ENCODE data around the gene CARD10. TPM values are rescaled to one million over a fixed set of nuclear protein-coding genes. Genes with fewer than 3 reads are reported as not detected.

The CARD10 gene
- total RNA-seq, 1 donor from 2014 or later = 46.7 TPM

DNA sequence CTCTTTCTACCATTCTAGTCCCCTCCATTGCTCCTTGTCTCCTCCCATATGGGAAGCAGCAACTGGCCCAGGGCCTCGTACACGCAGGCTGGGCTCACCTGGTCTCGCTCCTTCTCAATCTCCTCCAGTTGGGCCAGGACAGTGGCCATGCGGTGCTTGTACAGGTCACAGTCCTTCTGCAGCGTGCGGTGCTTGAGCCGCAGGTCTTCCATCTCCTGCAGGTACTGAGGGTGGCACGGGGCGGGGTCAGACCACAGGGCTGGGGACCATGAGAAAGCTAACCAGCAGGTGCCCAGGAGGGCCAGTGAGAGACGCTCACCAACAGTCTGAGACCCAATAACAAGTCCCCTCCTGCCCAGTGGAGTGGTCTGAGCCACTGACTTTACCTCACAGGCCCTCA is 11.5 kb downstream of the CARD10 start:
- H3K27ac Mint-ChIP-seq = peak overlapping the region; percentile 73
- no peak for DNase-seq (ENCODE audit: low spot score, unreplicated experiment)
- H3K4me1 Mint-ChIP-seq (ENCODE audit: low read depth) = peaks cover 44% of the 10 kb centered on the region
- no peaks in the 10 kb centered on the region for H3K27me3 Mint-ChIP-seq
- TF ChIP-seq, protein P1, sequence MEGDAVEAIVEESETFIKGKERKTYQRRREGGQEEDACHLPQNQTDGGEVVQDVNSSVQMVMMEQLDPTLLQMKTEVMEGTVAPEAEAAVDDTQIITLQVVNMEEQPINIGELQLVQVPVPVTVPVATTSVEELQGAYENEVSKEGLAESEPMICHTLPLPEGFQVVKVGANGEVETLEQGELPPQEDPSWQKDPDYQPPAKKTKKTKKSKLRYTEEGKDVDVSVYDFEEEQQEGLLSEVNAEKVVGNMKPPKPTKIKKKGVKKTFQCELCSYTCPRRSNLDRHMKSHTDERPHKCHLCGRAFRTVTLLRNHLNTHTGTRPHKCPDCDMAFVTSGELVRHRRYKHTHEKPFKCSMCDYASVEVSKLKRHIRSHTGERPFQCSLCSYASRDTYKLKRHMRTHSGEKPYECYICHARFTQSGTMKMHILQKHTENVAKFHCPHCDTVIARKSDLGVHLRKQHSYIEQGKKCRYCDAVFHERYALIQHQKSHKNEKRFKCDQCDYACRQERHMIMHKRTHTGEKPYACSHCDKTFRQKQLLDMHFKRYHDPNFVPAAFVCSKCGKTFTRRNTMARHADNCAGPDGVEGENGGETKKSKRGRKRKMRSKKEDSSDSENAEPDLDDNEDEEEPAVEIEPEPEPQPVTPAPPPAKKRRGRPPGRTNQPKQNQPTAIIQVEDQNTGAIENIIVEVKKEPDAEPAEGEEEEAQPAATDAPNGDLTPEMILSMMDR (IDR thresholded peaks at IDR 0.05; ENCODE audit: unreplicated experiment) = no peak
- H3K9me3 Mint-ChIP-seq (ENCODE audit: low read depth) = no peaks in the 10 kb centered on the region
- H3K4me3 Mint-ChIP-seq (ENCODE audit: low read depth) = no peak overlapping the region
- peaks cover 14% of the 10 kb centered on the region for H3K36me3 Mint-ChIP-seq (ENCODE audit: insufficient read depth)

DNA sequence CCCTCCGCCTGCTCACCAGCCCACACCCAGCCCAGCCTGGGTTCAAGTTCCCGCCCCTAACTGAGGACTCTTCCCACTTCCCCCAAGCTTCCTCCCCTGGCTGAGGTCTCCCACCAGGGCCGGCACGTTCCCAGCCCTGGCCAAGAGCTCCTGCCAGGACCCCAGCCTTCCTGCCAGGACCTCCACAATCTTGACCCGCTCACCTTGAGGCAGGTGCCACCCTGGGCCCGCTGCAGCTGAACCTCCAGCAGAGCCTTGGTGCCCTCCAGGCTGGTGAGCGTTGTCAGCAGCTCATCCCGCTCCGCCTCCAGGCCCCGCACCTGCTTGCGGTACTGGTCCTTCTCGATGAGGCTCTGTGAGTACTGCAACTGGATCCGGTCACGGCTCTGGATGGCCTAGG is 13.2 kb downstream of the CARD10 start:
- H3K4me3 Mint-ChIP-seq (ENCODE audit: low read depth) = no peak overlapping the region
- H3K36me3 Mint-ChIP-seq (ENCODE audit: insufficient read depth) = peaks cover 13% of the 10 kb centered on the region
- TF ChIP-seq, protein P1 (IDR thresholded peaks at IDR 0.05; ENCODE audit: unreplicated experiment) = no peak
- no peak overlapping the region for H3K27ac Mint-ChIP-seq
- DNase-seq (ENCODE audit: low spot score, unreplicated experiment) = no peak
- H3K4me1 Mint-ChIP-seq (ENCODE audit: low read depth) = peaks cover 50% of the 10 kb centered on the region
- H3K27me3 Mint-ChIP-seq = no peaks in the 10 kb centered on the region
- no peaks in the 10 kb centered on the region for H3K9me3 Mint-ChIP-seq (ENCODE audit: low read depth)

DNA sequence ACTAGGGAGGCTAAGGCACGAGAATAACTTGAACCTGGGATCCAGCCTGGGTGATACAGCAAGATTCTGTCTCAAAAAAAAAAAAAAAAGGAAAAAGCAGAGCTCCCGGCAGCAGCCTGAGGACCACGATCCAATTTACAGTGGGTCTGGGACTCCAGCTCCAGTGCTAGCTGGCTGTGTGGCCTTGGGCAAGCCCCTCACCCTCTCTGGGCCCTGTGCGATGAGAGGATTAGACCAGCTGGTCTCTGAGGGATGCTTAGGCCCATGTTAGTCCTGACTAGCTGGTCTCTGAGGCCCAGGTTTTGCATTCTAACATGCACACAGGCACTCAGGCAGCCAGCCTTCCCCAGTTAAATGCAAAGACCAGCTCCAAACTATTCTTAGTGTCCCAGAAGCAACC is 13.7 kb downstream of the CARD10 start:
- H3K36me3 Mint-ChIP-seq (ENCODE audit: insufficient read depth) = peaks cover 13% of the 10 kb centered on the region
- H3K27ac Mint-ChIP-seq = no peak overlapping the region
- no peaks in the 10 kb centered on the region for H3K9me3 Mint-ChIP-seq (ENCODE audit: low read depth)
- peaks cover 50% of the 10 kb centered on the region for H3K4me1 Mint-ChIP-seq (ENCODE audit: low read depth)
- H3K4me3 Mint-ChIP-seq (ENCODE audit: low read depth) = no peak overlapping the region
- no peaks in the 10 kb centered on the region for H3K27me3 Mint-ChIP-seq
- no peak for DNase-seq (ENCODE audit: low spot score, unreplicated experiment)
- TF ChIP-seq, protein P1 (IDR thresholded peaks at IDR 0.05; ENCODE audit: unreplicated experiment) = no peak

DNA sequence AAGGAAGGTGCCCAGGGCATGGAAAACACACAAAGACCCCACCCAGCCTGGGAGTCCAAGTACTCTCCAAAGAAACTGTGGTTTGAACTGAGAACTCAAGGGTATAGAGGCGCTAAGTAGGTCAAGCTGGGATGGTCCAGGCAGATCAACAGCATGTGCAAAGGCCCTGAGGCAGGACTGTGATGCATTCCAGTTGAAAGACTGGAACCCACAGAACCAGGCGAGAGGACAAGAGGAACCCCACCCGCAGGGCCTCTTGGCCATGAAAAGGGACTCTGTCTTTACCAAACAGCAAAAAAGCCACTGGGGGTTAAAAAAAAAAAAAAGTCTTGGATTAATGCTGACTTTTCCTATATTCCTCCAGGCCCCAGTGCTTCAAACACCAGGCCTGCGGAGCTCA is 14.3 kb downstream of the CARD10 start:
- no peak overlapping the region for H3K27ac Mint-ChIP-seq

DNA sequence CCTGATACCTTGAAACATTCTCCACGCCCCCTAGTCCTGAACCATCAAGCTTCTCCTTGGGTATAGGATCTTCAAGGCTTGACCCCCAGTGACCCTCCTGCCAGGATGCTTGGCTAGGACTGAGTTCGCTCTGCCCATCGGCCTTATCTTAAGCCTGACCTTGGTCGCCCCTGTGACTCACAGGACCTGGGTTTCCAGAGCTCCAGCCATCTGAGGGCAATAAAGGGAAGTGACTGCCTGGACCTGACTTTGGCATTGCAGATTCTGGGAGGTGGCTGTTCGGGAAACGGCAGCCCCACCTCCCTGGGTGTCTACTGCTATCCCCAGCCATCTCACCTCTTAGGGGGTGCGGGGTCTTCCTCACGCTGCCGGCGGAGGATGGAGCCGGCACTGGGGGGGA is 15.4 kb downstream of the CARD10 start:
- TF ChIP-seq, protein P1 (IDR thresholded peaks at IDR 0.05; ENCODE audit: unreplicated experiment) = no peak
- H3K4me1 Mint-ChIP-seq (ENCODE audit: low read depth) = peaks cover 52% of the 10 kb centered on the region
- no peaks in the 10 kb centered on the region for H3K9me3 Mint-ChIP-seq (ENCODE audit: low read depth)
- peak overlapping the region; percentile 99 for H3K27ac Mint-ChIP-seq
- DNase-seq (ENCODE audit: low spot score, unreplicated experiment) = no peak
- H3K36me3 Mint-ChIP-seq (ENCODE audit: insufficient read depth) = peaks cover 13% of the 10 kb centered on the region
- H3K4me3 Mint-ChIP-seq (ENCODE audit: low read depth) = no peak overlapping the region
- H3K27me3 Mint-ChIP-seq = no peaks in the 10 kb centered on the region

More for the DNA sequence above, 14.3 kb downstream of the CARD10 start:
- H3K4me1 Mint-ChIP-seq (ENCODE audit: low read depth) = peaks cover 51% of the 10 kb centered on the region
- H3K27me3 Mint-ChIP-seq = no peaks in the 10 kb centered on the region
- no peaks in the 10 kb centered on the region for H3K9me3 Mint-ChIP-seq (ENCODE audit: low read depth)
- no peak for DNase-seq (ENCODE audit: low spot score, unreplicated experiment)
- TF ChIP-seq, protein P1 (IDR thresholded peaks at IDR 0.05; ENCODE audit: unreplicated experiment) = no peak
- no peak overlapping the region for H3K4me3 Mint-ChIP-seq (ENCODE audit: low read depth)
- H3K36me3 Mint-ChIP-seq (ENCODE audit: insufficient read depth) = peaks cover 13% of the 10 kb centered on the region

Measured in progenitor cell of endocrine pancreas (in vitro differentiated cells).